DMS53 treated with DMSO at 0.1 percent for 48 hours (cell line): ENCODE results near the gene DENND6A.
"Not testable (repeated sequence)": the region's sequence is repeated elsewhere in the genome, so short reads cannot be mapped to it uniquely, and the experiment has no call there.

Experiments used
- DNase-seq: peaks from one replicate; lab custom pipeline; 2025; ENCODE audit not compliant: unreplicated experiment; lab: John Stamatoyannopoulos, UW

DENND6A gene

GRCh38 chr3:57637391-57637790 is 55.5 kb downstream of the DENND6A start:
- no peak for DNase-seq

GRCh38 chr3:57634259-57634658 is 58.6 kb downstream of the DENND6A start:
- not testable (repeated sequence) for DNase-seq

- DNase-seq, result no peak
Measured at GRCh38 chr3:57627976-57628375, 64.9 kb downstream of the DENND6A start.

- no peak for DNase-seq
Measured at GRCh38 chr3:57624801-57625200, 68.1 kb downstream of the DENND6A start.

- DNase-seq, result no peak
Measured at GRCh38 chr3:57622362-57622761, 70.5 kb downstream of the DENND6A start.

GRCh38 chr3:57617739-57618138 is 75.1 kb downstream of the DENND6A start:
- no peak for DNase-seq

GRCh38 chr3:57616233-57616632 is 76.6 kb downstream of the DENND6A start:
- DNase-seq, result no peak

GRCh38 chr3:57611870-57612269 is 81.0 kb downstream of the DENND6A start:
- DNase-seq, result not testable (repeated sequence)

GRCh38 chr3:57605683-57606082 is 87.2 kb downstream of the DENND6A start:
- no peak for DNase-seq

- no peak for DNase-seq
Measured at GRCh38 chr3:57604971-57605370, 87.9 kb downstream of the DENND6A start.

- DNase-seq, result no peak
Measured at GRCh38 chr3:57600195-57600594, 92.7 kb downstream of the DENND6A start.

GRCh38 chr3:57598765-57599360 is 94.0 kb downstream of the DENND6A start:
- no peak for DNase-seq

GRCh38 chr3:57597127-57597923 is 95.6 kb downstream of the DENND6A start, which contains the start of gene ARF4:
TSS of gene ARF4 (minus strand) at chr3:57597344. CDS start at chr3:57597140, 204 bp downstream.
- DNase-seq, result peak; percentile 73

GRCh38 chr3:57596495-57597126 is 96.3 kb downstream of the DENND6A start:
- no peak for DNase-seq

GRCh38 chr3:57594576-57594975 is 98.3 kb downstream of the DENND6A start:
- DNase-seq, result no peak

GRCh38 chr3:57594144-57594543 is 98.7 kb downstream of the DENND6A start:
- no peak for DNase-seq

GRCh38 chr3:57592306-57592705 is 100.6 kb downstream of the DENND6A start:
- no peak for DNase-seq

GRCh38 chr3:57587905-57588304 is 105.0 kb downstream of the DENND6A start:
- DNase-seq, result no peak

GRCh38 chr3:57586778-57587177 is 106.1 kb downstream of the DENND6A start:
- no peak for DNase-seq

GRCh38 chr3:57583544-57583943 is 109.3 kb downstream of the DENND6A start:
- no peak for DNase-seq

- DNase-seq, result no peak
Measured at GRCh38 chr3:57582474-57583168, 110.3 kb downstream of the DENND6A start.
